GM23338 (cell line): ENCODE data around the gene ANKRD11. TPM values are rescaled to one million over a fixed set of nuclear protein-coding genes. Genes with fewer than 3 reads are reported as not detected.

ENCODE experiments used
- ATAC-seq: fragments of 200-7000 bp; cut with Tn5 transposase; 3 replicates; pipeline ENCODE4 v1.9.1; 2020
- DNase-seq: peaks from one replicate; pipeline ENCODE4 v3.0.0-alpha.2; 2015; ENCODE audit warnings: low spot score
- H2AFZ ChIP-seq: fragments of 200-600 bp; sonication (generic); 2 replicates; pipeline ENCODE4 v1.8.0; 2016; ENCODE audit warnings: antibody characterized with exemption, mild to moderate bottlenecking, moderate library complexity
- H3F3A ChIP-seq: fragments of 200-600 bp; sonication (generic); replicated peaks from 2 replicates; pipeline ENCODE4 v1.8.0; 2017; ENCODE audit warnings: antibody characterized with exemption, mixed run types, low read depth
- H3K27ac ChIP-seq: fragments of 200-600 bp; sonication (generic); 2 replicates; pipeline ENCODE4 v1.6.1; 2016; ENCODE audit warnings: low read depth
- H3K27me3 ChIP-seq: fragments of 200-600 bp; sonication (generic); 2 replicates; pipeline ENCODE4 v1.8.0; 2016; ENCODE audit warnings: mild to moderate bottlenecking, mixed run types, moderate library complexity; ENCODE audit not compliant: insufficient read depth
- H3K36me3 ChIP-seq: fragments of 200-600 bp; sonication (generic); 2 replicates; pipeline ENCODE4 v1.8.0; 2016; ENCODE audit warnings: mild to moderate bottlenecking; ENCODE audit not compliant: insufficient read depth
- H3K4me1 ChIP-seq: fragments of 200-600 bp; sonication (generic); 2 replicates; pipeline ENCODE4 v1.8.0; 2016; ENCODE audit warnings: mild to moderate bottlenecking, moderate library complexity; ENCODE audit not compliant: insufficient read depth
- H3K4me2 ChIP-seq: fragments of 200-600 bp; sonication (generic); 2 replicates; pipeline ENCODE4 v1.7.1; 2017; ENCODE audit warnings: mixed run types
- H3K4me3 ChIP-seq: fragments of 200-600 bp; sonication (generic); 2 replicates; pipeline ENCODE4 v1.6.1; 2016; ENCODE audit warnings: mixed run types
- H3K79me2 ChIP-seq: fragments of 200-600 bp; sonication (generic); replicated peaks from 2 replicates; pipeline ENCODE4 v1.8.0; 2017; ENCODE audit warnings: mild to moderate bottlenecking; ENCODE audit not compliant: insufficient read depth
- H3K9me2 ChIP-seq: fragments of 200-600 bp; sonication (generic); 2 replicates; pipeline ENCODE4 v1.8.0; 2017; ENCODE audit not compliant: insufficient read depth
- H4K20me1 ChIP-seq: fragments of 200-600 bp; sonication (generic); replicated peaks from 2 replicates; pipeline ENCODE4 v1.8.0; 2017; ENCODE audit warnings: mild to moderate bottlenecking; ENCODE audit not compliant: insufficient read depth
- H3K27ac Mint-ChIP-seq: 2 replicates; pipeline ENCODE4 v1.8.0; 2020; ENCODE audit warnings: inconsistent platforms, mild to moderate bottlenecking, moderate library complexity, mixed read lengths
- H3K27me3 Mint-ChIP-seq: 3 replicates; pipeline ENCODE4 v1.8.0; 2022; ENCODE audit warnings: low read depth, mild to moderate bottlenecking, moderate library complexity, mixed read lengths, inconsistent platforms; ENCODE audit not compliant: insufficient read depth, poor library complexity
- H3K36me3 Mint-ChIP-seq: 3 replicates; pipeline ENCODE4 v1.8.0; 2021; ENCODE audit warnings: low read depth, mild to moderate bottlenecking, inconsistent platforms, moderate library complexity, mixed read lengths
- H3K4me1 Mint-ChIP-seq: 3 replicates; pipeline ENCODE4 v1.8.0; 2020; ENCODE audit warnings: mild to moderate bottlenecking, inconsistent platforms, mixed read lengths
- H3K4me3 Mint-ChIP-seq: 3 replicates; pipeline ENCODE4 v1.8.0; 2021; ENCODE audit warnings: moderate library complexity, mild to moderate bottlenecking, inconsistent platforms, mixed read lengths
- H3K9me3 Mint-ChIP-seq: 3 replicates; pipeline ENCODE4 v1.8.0; 2020; ENCODE audit warnings: moderate library complexity, mild to moderate bottlenecking, inconsistent platforms, mixed read lengths
- CREB1 ChIP-seq: fragments of 250-450 bp; sonication (Bioruptor Pico); IDR thresholded peaks from 2 replicates; pipeline ENCODE4 v1.5.0; 2020; ENCODE audit warnings: low read depth, mild to moderate bottlenecking, moderate library complexity
- EZH2 ChIP-seq: fragments of 200-600 bp; sonication (generic); IDR thresholded peaks from one replicate; pipeline ENCODE4 v1.8.0; 2017; ENCODE audit warnings: antibody characterized with exemption, mild to moderate bottlenecking, low read depth; ENCODE audit not compliant: unreplicated experiment
- EZH2phosphoT487 ChIP-seq: fragments of 200-600 bp; sonication (generic); IDR thresholded peaks from one replicate; pipeline ENCODE4 v1.8.1; 2018; ENCODE audit warnings: antibody characterized with exemption; ENCODE audit not compliant: unreplicated experiment
- JUNB ChIP-seq: IDR thresholded peaks from one replicate; pipeline ENCODE4 v1.6.1; 2016; ENCODE audit warnings: antibody characterized with exemption; ENCODE audit not compliant: unreplicated experiment
- POLR2AphosphoS5 ChIP-seq: IDR thresholded peaks from 2 replicates; pipeline ENCODE4 v1.6.1; 2016; ENCODE audit warnings: antibody characterized with exemption, low read depth
- STAT1 ChIP-seq: IDR thresholded peaks from one replicate; pipeline ENCODE4 v1.6.1; 2016; ENCODE audit warnings: antibody characterized with exemption; ENCODE audit not compliant: unreplicated experiment
- ZNF114 ChIP-seq: fragments of 250-450 bp; sonication (Bioruptor Pico); IDR thresholded peaks from 2 replicates; pipeline ENCODE4 v1.5.0; 2020; ENCODE audit warnings: mild to moderate bottlenecking, moderate library complexity
- ZNF331 ChIP-seq: fragments of 250-450 bp; sonication (Bioruptor Pico); IDR thresholded peaks from 2 replicates; pipeline ENCODE4 v1.5.0; 2020; ENCODE audit warnings: low read depth, mild to moderate bottlenecking, moderate library complexity
- polyA plus RNA-seq: library from polyadenylated mRNA; unstranded; fragments of >200 nt; fragmentation: Nextera tagmentation; extraction: Ambion mirVana; gene quantifications from 2 replicates; pipeline ENCODE4 v1.2.1, GENCODE V29; 2016
- total RNA-seq: library from RNA; depleted of rRNA; stranded (reverse); fragments of >200 nt; shearing (Covaris generic); gene quantifications from 2 replicates; pipeline ENCODE4 v1.2.3, GENCODE V29; 2014
- TF ChIP-seq, protein P1 (sequence below): fragments of 250-450 bp; sonication (Bioruptor Pico); IDR thresholded peaks from 2 replicates; pipeline ENCODE4 v1.5.0; 2020; ENCODE audit warnings: mild to moderate bottlenecking, moderate library complexity
- TF ChIP-seq, protein P2 (sequence below), 2 experiments: fragments of 200-600 bp in 1 of 2; sonication (generic) in 1 of 2; conservative IDR thresholded peaks; 2 replicates each; pipeline versions ENCODE4 v1.5.1 to v1.6.1; 2016 to 2017; ENCODE audit warnings: antibody characterized with exemption in 2 of 2, low read depth in 2 of 2, mild to moderate bottlenecking in 2 of 2, moderate library complexity in 1 of 2
- TF ChIP-seq, protein P3 (sequence below): IDR thresholded peaks from one replicate; pipeline ENCODE4 v1.6.1; 2018; ENCODE audit warnings: antibody characterized with exemption; ENCODE audit not compliant: unreplicated experiment
- TF ChIP-seq, protein P4 (sequence below): IDR thresholded peaks from 2 replicates; pipeline ENCODE4 v1.6.1; 2016; ENCODE audit warnings: antibody characterized with exemption

The ANKRD11 gene
- total and polyA plus RNA-seq, 2 experiments from 2014 or later, result 130 to 159 TPM

DNA sequence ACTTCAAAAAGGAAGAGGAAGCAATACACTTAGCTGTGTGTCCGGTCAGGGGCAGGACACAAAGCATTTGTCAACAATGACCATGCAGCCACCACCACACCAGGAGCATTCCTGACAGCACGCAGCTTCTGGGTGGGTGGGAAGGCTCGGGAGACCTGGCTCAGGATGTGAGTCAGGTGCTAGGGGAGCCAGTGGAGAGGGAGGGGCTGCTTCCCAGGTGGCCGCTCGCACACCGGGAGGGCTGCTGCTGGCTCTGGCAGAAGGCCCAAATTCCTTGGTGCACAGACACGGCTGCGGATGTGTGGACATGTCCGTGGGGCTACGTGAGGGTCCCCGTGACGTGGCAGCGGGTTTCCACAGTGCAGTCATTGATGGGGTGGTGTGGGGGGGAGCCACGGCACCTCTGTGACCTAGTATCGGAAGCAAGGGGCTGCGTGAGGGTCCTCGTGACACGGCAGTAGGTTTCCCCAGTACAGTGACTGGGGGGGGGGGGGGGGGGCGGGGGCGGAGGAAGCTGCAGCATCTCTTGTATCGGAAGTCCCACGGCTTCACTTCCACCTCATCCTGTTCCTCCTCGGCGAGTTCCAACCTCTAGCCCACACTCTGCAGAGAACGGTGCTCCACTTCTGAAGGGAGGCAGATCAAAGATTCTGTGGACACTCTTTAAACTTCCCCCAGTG, 160.0 kb downstream of the ANKRD11 start:
- Histone ChIP-seq H4K20me1 (peaks cover 70% of the 10 kb centered on the region), H2AFZ (no peak overlapping the region), H3K4me2 (no peak overlapping the region), H3K9me2 (no peaks in the 10 kb centered on the region), H3K27me3 (no peaks in the 10 kb centered on the region), H3K36me3 (no peaks in the 10 kb centered on the region), H3K27ac (0 out of 2 replicates have a peak overlapping the region, but pooled peaks have one; percentile 47), H3K79me2 (peaks cover 96% of the 10 kb centered on the region), H3K4me1 (peaks cover 44% of the 10 kb centered on the region), H3F3A (peaks cover 4% of the 10 kb centered on the region; the same call in 1 of the 2 replicates), H3K4me3 (no peak overlapping the region)
- Mint-ChIP-seq H3K9me3 (no peaks in the 10 kb centered on the region; the same call in 2 of the 3 replicates), H3K27me3 (peaks cover 10% of the 10 kb centered on the region), H3K36me3 (peaks cover 5% of the 10 kb centered on the region; the same call in 2 of the 3 replicates), H3K4me3 (no peak overlapping the region), H3K27ac (no peak overlapping the region), H3K4me1 (peaks cover 68% of the 10 kb centered on the region)
- TF ChIP-seq, protein P1, sequence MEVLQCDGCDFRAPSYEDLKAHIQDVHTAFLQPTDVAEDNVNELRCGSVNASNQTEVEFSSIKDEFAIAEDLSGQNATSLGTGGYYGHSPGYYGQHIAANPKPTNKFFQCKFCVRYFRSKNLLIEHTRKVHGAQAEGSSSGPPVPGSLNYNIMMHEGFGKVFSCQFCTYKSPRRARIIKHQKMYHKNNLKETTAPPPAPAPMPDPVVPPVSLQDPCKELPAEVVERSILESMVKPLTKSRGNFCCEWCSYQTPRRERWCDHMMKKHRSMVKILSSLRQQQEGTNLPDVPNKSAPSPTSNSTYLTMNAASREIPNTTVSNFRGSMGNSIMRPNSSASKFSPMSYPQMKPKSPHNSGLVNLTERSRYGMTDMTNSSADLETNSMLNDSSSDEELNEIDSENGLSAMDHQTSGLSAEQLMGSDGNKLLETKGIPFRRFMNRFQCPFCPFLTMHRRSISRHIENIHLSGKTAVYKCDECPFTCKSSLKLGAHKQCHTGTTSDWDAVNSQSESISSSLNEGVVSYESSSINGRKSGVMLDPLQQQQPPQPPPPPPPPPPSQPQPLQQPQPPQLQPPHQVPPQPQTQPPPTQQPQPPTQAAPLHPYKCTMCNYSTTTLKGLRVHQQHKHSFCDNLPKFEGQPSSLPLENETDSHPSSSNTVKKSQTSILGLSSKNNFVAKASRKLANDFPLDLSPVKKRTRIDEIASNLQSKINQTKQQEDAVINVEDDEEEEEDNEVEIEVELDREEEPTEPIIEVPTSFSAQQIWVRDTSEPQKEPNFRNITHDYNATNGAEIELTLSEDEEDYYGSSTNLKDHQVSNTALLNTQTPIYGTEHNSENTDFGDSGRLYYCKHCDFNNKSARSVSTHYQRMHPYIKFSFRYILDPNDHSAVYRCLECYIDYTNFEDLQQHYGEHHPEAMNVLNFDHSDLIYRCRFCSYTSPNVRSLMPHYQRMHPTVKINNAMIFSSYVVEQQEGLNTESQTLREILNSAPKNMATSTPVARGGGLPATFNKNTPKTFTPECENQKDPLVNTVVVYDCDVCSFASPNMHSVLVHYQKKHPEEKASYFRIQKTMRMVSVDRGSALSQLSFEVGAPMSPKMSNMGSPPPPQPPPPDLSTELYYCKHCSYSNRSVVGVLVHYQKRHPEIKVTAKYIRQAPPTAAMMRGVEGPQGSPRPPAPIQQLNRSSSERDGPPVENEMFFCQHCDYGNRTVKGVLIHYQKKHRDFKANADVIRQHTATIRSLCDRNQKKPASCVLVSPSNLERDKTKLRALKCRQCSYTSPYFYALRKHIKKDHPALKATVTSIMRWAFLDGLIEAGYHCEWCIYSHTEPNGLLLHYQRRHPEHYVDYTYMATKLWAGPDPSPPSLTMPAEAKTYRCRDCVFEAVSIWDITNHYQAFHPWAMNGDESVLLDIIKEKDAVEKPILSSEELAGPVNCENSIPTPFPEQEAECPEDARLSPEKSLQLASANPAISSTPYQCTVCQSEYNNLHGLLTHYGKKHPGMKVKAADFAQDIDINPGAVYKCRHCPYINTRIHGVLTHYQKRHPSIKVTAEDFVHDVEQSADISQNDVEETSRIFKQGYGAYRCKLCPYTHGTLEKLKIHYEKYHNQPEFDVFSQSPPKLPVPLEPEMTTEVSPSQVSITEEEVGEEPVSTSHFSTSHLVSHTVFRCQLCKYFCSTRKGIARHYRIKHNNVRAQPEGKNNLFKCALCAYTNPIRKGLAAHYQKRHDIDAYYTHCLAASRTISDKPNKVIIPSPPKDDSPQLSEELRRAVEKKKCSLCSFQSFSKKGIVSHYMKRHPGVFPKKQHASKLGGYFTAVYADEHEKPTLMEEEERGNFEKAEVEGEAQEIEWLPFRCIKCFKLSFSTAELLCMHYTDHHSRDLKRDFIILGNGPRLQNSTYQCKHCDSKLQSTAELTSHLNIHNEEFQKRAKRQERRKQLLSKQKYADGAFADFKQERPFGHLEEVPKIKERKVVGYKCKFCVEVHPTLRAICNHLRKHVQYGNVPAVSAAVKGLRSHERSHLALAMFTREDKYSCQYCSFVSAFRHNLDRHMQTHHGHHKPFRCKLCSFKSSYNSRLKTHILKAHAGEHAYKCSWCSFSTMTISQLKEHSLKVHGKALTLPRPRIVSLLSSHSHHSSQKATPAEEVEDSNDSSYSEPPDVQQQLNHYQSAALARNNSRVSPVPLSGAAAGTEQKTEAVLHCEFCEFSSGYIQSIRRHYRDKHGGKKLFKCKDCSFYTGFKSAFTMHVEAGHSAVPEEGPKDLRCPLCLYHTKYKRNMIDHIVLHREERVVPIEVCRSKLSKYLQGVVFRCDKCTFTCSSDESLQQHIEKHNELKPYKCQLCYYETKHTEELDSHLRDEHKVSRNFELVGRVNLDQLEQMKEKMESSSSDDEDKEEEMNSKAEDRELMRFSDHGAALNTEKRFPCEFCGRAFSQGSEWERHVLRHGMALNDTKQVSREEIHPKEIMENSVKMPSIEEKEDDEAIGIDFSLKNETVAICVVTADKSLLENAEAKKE (CRISPR knock-in tag), result no peak
- TF ChIP-seq, protein P2, sequence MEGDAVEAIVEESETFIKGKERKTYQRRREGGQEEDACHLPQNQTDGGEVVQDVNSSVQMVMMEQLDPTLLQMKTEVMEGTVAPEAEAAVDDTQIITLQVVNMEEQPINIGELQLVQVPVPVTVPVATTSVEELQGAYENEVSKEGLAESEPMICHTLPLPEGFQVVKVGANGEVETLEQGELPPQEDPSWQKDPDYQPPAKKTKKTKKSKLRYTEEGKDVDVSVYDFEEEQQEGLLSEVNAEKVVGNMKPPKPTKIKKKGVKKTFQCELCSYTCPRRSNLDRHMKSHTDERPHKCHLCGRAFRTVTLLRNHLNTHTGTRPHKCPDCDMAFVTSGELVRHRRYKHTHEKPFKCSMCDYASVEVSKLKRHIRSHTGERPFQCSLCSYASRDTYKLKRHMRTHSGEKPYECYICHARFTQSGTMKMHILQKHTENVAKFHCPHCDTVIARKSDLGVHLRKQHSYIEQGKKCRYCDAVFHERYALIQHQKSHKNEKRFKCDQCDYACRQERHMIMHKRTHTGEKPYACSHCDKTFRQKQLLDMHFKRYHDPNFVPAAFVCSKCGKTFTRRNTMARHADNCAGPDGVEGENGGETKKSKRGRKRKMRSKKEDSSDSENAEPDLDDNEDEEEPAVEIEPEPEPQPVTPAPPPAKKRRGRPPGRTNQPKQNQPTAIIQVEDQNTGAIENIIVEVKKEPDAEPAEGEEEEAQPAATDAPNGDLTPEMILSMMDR (conservative IDR thresholded peaks at IDR 0.05; ENCODE audit: low read depth in 2 of 2), result no peak
- TF ChIP-seq ZNF114 (no peak), POLR2AphosphoS5 (no peak), CREB1 (no peak), STAT1 (no peak), EZH2phosphoT487 (no peak), ZNF331 (CRISPR knock-in tag) (no peak), EZH2 (no peak), JUNB (no peak)
- TF ChIP-seq, protein P3, sequence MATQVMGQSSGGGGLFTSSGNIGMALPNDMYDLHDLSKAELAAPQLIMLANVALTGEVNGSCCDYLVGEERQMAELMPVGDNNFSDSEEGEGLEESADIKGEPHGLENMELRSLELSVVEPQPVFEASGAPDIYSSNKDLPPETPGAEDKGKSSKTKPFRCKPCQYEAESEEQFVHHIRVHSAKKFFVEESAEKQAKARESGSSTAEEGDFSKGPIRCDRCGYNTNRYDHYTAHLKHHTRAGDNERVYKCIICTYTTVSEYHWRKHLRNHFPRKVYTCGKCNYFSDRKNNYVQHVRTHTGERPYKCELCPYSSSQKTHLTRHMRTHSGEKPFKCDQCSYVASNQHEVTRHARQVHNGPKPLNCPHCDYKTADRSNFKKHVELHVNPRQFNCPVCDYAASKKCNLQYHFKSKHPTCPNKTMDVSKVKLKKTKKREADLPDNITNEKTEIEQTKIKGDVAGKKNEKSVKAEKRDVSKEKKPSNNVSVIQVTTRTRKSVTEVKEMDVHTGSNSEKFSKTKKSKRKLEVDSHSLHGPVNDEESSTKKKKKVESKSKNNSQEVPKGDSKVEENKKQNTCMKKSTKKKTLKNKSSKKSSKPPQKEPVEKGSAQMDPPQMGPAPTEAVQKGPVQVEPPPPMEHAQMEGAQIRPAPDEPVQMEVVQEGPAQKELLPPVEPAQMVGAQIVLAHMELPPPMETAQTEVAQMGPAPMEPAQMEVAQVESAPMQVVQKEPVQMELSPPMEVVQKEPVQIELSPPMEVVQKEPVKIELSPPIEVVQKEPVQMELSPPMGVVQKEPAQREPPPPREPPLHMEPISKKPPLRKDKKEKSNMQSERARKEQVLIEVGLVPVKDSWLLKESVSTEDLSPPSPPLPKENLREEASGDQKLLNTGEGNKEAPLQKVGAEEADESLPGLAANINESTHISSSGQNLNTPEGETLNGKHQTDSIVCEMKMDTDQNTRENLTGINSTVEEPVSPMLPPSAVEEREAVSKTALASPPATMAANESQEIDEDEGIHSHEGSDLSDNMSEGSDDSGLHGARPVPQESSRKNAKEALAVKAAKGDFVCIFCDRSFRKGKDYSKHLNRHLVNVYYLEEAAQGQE, result no peak
- TF ChIP-seq, protein P4, sequence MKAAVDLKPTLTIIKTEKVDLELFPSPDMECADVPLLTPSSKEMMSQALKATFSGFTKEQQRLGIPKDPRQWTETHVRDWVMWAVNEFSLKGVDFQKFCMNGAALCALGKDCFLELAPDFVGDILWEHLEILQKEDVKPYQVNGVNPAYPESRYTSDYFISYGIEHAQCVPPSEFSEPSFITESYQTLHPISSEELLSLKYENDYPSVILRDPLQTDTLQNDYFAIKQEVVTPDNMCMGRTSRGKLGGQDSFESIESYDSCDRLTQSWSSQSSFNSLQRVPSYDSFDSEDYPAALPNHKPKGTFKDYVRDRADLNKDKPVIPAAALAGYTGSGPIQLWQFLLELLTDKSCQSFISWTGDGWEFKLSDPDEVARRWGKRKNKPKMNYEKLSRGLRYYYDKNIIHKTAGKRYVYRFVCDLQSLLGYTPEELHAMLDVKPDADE, result no peak
- DNase-seq (peak; percentile 60), ATAC-seq (peak; percentile 17)
